Right ventricle myocardium inferior (tissue), 1 donor: ENCODE results near the gene S100A9. TPM values are rescaled to one million over a fixed set of nuclear protein-coding genes. Genes with fewer than 3 reads are reported as not detected.
"Not testable (repeated sequence)": the region's sequence is repeated elsewhere in the genome, so short reads cannot be mapped to it uniquely, and the experiment has no call there.

Source experiments
- ATAC-seq: fragments of 200-7000 bp; cut with Tn5 transposase; one replicate; pipeline ENCODE4 v1.9.1; 2020; ENCODE audit warnings: mild to moderate bottlenecking, moderate library complexity
- DNase-seq: peaks from one replicate; pipeline ENCODE4 v3.0.0; 2021; ENCODE audit errors: missing footprints
- intact Hi-C: fragments of 100-400 bp; cut with DNase I; formaldehyde crosslinking; loops from one replicate; pipeline ENCODE4 v1.11.0; 2022
- total RNA-seq: library from RNA; stranded (reverse); fragmentation: NEBNext Ultra II Directional; extraction: Animal tissue kit (Norgen Biotek cat#: 25700); gene quantifications from one replicate; pipeline ENCODE4 v1.2.1, GENCODE V29; 2021
- donor health status: DM: no; HTN: yes; CAD: no; lungs with severe emphysema.

Gene S100A9
- total RNA-seq, 1 donor from 2014 or later, result 190 TPM

DNA sequence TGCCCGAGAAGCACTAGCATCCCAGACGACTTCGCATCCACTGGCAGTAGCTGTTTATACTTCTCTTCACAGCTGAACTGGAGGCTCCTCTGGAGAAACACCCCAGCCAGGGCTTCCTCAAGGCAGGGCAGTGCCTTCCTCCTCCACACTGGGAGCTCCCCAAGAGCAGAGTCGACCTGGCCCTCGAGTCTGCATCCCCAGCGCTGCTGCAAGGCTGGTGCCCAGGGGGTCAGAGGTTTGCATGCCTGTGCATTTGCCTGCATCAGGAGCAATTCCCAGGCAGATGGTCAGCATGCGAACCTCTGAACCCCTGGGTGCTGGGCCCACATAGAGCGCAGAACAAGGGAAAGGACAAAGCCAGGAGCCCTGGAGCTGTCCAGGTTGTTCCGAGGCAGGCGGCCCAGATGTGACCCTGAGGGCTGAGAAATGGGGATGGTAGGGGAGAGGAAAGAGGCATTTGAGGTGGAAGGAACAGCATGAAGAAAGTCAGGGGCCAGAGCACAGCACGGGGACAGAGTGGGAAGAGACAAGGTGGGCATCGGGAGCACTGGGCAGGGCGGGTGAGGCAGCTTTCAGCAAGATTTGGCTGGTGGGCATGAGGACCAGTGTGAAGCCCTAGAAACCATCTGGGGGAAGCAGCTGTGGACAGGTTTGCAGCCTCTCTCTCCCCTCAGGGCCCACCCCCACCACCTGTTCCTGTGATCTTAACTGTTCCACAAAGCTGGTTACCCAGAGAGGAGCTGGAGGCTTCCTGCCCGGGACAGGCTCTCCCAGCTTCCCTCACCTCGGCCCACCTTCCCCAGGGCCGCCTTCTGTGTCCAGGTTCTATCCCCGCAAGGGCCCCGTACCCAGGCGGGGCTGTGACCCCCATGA lies 39.6 kb downstream of the S100A9 start:
- intact Hi-C loops, result no loop called here
- ATAC-seq (no peak), DNase-seq (no peak)

DNA sequence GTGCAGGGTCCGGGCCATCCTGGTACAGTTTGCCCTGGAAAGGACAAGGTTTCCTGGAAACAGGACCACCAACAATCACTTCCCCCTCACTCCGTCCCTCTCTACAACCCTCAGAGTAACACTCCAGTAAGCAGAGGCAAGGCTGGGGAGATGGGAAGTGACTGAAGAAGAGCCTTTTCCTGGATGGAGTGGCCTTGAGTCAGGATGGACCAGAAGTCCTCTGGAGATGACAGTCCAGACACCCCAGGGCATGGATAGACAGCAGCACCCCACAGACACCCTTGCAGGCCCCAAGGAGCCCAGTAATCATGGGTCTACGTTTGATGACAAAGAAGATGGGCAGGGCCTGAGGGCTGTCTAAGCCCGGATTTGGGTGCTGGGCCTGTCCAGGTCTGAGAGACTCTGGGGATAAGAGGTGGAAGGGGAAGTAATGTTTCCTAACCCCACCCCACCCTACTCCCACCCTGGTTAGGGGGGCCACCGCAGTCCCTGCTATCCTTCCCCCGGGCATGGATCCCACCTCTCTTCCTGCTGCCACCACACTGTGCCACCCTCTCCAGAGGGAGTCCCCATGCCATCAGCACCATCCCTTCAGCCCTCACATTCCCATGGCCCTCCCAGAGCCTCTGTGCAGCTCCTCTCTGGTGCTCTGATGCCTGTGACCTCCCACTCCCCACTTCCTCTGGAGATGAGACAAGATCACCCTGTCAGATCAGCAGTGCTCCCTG lies 40.4 kb downstream of the S100A9 start:
- intact Hi-C loops, result no loop called here
- DNase-seq (no peak), ATAC-seq (no peak)

DNA sequence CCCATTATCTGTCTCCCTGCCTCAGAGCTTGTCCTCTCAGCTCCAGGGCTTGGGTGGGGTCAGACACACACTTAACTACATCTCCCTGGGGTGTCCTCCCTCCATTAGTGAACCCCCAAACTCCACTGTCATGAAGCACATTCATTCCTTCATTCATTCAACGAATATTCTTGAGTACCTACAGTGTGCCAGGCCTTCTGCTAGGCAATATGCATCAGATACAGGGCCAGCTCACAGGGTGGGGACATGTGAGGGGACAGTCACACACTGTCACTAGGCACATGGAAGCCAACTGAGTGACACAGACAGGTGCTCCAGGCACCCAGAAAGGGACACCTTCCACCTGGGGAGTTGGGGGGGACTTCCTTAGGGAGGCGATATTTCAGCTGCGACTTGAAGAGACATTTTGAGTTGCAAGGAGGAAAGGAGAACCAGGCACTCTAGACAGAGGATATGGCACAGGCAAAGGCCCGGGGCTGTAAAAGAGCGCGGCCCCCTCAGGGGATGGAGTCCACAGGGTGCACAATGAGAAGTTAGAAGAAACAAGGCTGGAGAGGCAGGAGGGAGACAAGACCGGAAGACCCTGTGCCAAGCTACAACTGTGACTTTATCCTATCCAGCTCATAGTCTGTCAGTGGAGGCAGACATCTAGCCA lies 41.9 kb downstream of the S100A9 start:
- no peak for ATAC-seq
- DNase-seq, result no peak
- intact Hi-C loops, result no loop called here

GRCh38 chr1:153400244-153400643 lies 42.6 kb downstream of the S100A9 start:
- ATAC-seq, result no peak
- DNase-seq, result no peak
- intact Hi-C loops, result no loop called here

GRCh38 chr1:153401461-153401860 lies 43.8 kb downstream of the S100A9 start:
- intact Hi-C loops, result no loop called here
- DNase-seq, result no peak
- ATAC-seq, result no peak

DNA sequence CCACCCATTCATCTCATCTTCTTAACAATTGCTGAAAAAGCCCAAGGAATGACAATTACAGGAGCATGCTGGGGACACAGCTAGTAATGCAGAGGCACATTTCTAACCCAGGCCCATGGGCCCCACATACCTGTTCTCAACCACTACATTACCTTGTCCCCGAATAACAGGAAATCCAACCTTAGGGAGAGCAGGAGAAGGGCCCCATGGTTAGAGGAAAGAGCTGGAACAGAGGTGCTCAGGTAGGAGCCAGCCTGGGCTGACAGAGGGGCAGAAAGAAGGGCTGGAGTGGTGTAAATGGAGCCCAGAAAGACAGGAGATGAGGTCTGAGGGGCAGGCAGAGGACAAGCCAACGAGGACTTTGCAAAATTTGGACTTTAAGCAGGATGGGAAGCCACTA lies 44.6 kb downstream of the S100A9 start:
- no peak for DNase-seq
- no peak for ATAC-seq
- intact Hi-C loops, result no loop called here

DNA sequence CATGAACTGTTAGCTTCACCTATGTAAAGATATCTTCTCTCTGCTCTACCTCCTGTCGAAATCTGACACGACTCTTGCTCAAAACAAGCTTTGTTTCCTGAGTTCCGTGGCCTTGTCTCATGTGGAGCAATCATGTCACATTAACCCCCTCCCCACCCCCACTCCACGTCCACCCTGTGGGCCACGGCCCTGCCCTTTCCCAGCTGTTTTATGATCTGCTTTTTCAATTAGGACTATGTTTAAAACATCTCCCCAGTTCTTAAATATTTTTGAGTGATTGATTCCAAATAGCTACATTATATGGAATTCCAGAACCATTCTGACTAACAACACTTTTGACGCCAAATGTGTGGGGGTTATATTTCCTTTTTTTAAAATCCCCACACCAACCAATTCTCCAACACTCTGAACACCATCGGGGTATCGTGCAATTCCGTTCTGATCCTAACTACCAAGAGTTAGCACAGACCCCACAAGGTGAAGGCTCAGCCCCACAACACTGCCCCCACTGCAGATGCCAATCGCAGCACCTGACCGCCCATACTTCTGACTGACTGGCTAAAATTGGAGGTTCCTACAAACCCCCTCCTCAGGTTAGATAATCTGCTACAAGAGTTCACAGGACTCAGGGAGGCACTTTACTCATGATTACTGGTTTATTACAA lies 45.9 kb downstream of the S100A9 start:
- intact Hi-C loops, result no loop called here
- DNase-seq (no peak), ATAC-seq (no peak)

DNA sequence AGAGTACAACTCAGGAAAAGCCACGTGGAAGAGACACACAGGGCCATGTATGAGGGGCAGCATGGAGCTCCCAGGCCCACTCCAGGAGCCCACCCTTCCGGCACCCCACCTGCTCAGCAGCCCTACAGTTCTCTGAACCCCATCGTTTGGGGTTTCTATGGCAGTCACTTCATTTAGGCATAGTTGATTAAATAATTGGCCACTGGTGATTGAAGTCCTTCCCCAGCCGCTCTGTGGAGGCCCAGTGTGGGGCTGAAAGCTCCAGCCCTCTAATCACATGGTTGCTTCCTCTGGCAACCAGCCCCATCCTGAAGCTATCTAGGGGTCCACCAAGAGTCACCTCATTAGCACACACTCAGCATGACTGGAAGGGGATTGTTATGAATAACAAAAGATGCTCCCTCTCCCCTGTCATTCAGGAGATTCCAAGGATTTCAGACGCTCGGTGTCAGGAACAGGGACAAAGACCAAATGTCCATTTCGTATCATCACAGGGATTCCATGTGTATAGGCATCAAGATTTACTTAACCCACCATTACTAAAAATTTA lies 46.5 kb downstream of the S100A9 start:
- intact Hi-C loops, result no loop called here
- ATAC-seq (no peak), DNase-seq (no peak)

- intact Hi-C loops, result no loop called here
- peak; percentile 90 for DNase-seq
- no peak for ATAC-seq
These were observed 47.1 kb downstream of the S100A9 start for GRCh38 chr1:153404768-153405167.

DNA sequence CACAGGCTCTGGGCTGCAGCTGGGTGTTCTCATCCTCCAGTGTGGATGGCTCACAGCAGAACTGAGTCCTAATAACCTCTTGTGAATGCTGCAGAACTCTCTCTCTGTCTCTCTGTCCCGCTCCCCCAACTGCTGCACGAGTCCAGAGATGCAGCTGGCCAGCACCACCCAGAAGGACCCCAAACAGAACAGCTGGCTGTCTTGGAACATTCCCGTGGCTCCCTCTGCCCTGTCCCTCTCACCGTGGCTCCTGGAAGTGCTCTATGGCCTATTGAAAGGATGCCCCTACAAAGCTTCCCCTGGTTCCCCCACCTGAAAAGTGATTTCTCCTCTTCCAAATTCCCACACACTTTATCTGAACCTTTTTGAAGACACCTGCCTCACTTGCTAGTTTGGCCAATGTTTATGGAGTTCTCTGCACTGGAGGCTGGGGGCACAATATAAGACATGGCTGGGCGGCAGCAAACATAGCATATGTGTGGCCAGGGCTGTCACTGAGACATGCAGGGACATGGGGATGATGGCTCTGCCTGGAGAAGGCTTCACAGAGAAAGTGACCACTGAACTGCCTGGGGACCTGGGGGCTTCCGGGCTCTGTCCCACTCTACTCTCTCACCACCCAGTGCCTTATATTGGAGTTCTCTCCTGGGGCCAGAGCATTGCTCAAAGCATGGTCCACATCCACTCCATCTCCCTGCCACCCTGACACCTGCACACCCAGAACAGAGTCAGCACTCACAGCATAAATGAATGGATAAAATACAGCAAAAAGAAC lies 48.4 kb downstream of the S100A9 start:
- intact Hi-C loops, ATAC-seq, DNase-seq: not testable (repeated sequence)

DNA sequence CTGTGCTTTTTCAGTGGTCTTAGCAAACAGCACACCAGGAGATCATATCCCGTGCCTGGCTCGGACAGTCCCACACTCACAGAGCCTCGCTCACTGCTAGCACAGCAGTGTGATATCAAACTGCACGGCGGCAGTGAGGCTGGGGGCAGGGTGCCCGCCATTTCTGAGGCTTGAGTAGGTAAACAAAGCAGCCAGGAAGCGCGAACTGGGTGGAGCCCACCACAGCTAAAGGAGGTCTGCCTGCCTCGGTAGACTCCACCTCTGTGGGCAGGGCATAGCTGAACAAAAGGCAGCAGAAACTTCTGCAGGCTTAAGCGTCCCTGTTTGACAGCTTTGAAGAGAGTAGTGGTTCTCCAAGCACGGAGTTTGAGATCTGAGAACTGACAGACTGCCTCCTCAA lies 49.6 kb downstream of the S100A9 start:
- intact Hi-C loops, DNase-seq, ATAC-seq: not testable (repeated sequence)

Other genes starting within 250 kb of the S100A9 start
- gene SPRR2F, start 244.3 kb upstream of the S100A9 start, total RNA-seq, result not detected
- not detected for gene SPRR2G, start 207.0 kb upstream of the S100A9 start, total RNA-seq
- not detected for gene LELP1, start 154.4 kb upstream of the S100A9 start, total RNA-seq
- not detected for gene PRR9, start 140.3 kb upstream of the S100A9 start, total RNA-seq
- gene LORICRIN, start 98.2 kb upstream of the S100A9 start, total RNA-seq, result not detected
- gene PGLYRP3, start 44.9 kb upstream of the S100A9 start, total RNA-seq, result not detected
- gene PGLYRP4, start 9.0 kb upstream of the S100A9 start, total RNA-seq, result not detected
- 4.0 TPM for gene S100A12, start 17.8 kb downstream of the S100A9 start, total RNA-seq
- gene S100A8, start 33.2 kb downstream of the S100A9 start, total RNA-seq, result 79.9 TPM
- not detected for gene S100A7A, start 58.7 kb downstream of the S100A9 start, total RNA-seq
- not detected for gene S100A7, start 102.8 kb downstream of the S100A9 start, total RNA-seq
- 265 TPM for gene S100A6, start 178.1 kb downstream of the S100A9 start, total RNA-seq
- gene S100A5, start 183.1 kb downstream of the S100A9 start, total RNA-seq, result not detected
- 164 TPM for gene S100A4, start 188.0 kb downstream of the S100A9 start, total RNA-seq
- gene S100A3, start 191.4 kb downstream of the S100A9 start, total RNA-seq, result 0.49 TPM
- 2.3 TPM for gene S100A2, start 208.0 kb downstream of the S100A9 start, total RNA-seq